DND-41 (cell line): ENCODE data around the gene ANKRD53.

ENCODE experiments used
- ATAC-seq: fragments of 200-7000 bp; cut with Tn5 transposase; 3 replicates; pipeline ENCODE4 v1.9.1; 2021; ENCODE audit warnings: low read depth; ENCODE audit not compliant: insufficient read depth
- DNase-seq: peaks from one replicate; pipeline ENCODE4 v3.0.0-alpha.2; 2020
- H2AFZ ChIP-seq: 2 replicates; pipeline ENCODE4 v1.6.0; 2012; ENCODE audit warnings: low read depth, low read length
- H3K27ac ChIP-seq: 2 replicates; pipeline ENCODE4 v1.5.1; 2012; ENCODE audit warnings: low read length, inconsistent platforms
- H3K27me3 ChIP-seq: fragments of 200-600 bp; sonication (generic); 2 replicates; pipeline ENCODE4 v1.6.0; 2012; ENCODE audit warnings: low read length, mild to moderate bottlenecking, inconsistent platforms; ENCODE audit not compliant: insufficient read depth, poor library complexity
- H3K36me3 ChIP-seq: 2 replicates; pipeline ENCODE4 v1.5.1; 2012; ENCODE audit warnings: low read length, inconsistent platforms; ENCODE audit not compliant: insufficient read depth
- H3K4me1 ChIP-seq: 2 replicates; pipeline ENCODE4 v1.5.1; 2012; ENCODE audit warnings: mild to moderate bottlenecking, low read length; ENCODE audit not compliant: insufficient read depth
- H3K4me2 ChIP-seq: 2 replicates; pipeline ENCODE4 v1.6.0; 2012; ENCODE audit warnings: mild to moderate bottlenecking, moderate library complexity, low read length, inconsistent platforms; ENCODE audit not compliant: insufficient read depth
- H3K4me3 ChIP-seq, 2 experiments: fragments of 200-600 bp in 1 of 2; shearing (Covaris generic) in 1 of 2; 2 replicates each; pipeline ENCODE4 v1.5.1; 2012 to 2016; ENCODE audit warnings: inconsistent platforms in 2 of 2, low read length in 2 of 2, mild to moderate bottlenecking in 2 of 2, low read depth in 1 of 2, moderate library complexity in 1 of 2
- H3K79me2 ChIP-seq: 2 replicates; pipeline ENCODE4 v1.6.0; 2012; ENCODE audit warnings: low read length, inconsistent platforms; ENCODE audit not compliant: insufficient read depth
- H3K9ac ChIP-seq: 2 replicates; pipeline ENCODE4 v1.6.0; 2012; ENCODE audit warnings: low read depth, mild to moderate bottlenecking, inconsistent platforms, low read length, moderate library complexity
- H3K9me3 ChIP-seq: 2 replicates; pipeline ENCODE4 v1.5.1; 2012; ENCODE audit warnings: low read length, moderate library complexity, mild to moderate bottlenecking, inconsistent platforms; ENCODE audit not compliant: insufficient read depth, severe bottlenecking
- H4K20me1 ChIP-seq: 2 replicates; pipeline ENCODE4 v1.6.0; 2012; ENCODE audit warnings: low read length; ENCODE audit not compliant: insufficient read depth
- EZH2 ChIP-seq: IDR thresholded peaks from 3 replicates; pipeline ENCODE4 v1.6.1; 2012; ENCODE audit warnings: borderline replicate concordance, low read depth, mild to moderate bottlenecking, moderate library complexity, low read length, inconsistent platforms; ENCODE audit not compliant: severe bottlenecking
- TF ChIP-seq, protein P1 (sequence below): IDR thresholded peaks from 2 replicates; pipeline ENCODE4 v1.5.1; 2012; ENCODE audit warnings: borderline replicate concordance, low read length, moderate library complexity, mild to moderate bottlenecking; ENCODE audit not compliant: poor library complexity, severe bottlenecking; ENCODE audit errors: extremely low read depth

Gene ANKRD53

DNA sequence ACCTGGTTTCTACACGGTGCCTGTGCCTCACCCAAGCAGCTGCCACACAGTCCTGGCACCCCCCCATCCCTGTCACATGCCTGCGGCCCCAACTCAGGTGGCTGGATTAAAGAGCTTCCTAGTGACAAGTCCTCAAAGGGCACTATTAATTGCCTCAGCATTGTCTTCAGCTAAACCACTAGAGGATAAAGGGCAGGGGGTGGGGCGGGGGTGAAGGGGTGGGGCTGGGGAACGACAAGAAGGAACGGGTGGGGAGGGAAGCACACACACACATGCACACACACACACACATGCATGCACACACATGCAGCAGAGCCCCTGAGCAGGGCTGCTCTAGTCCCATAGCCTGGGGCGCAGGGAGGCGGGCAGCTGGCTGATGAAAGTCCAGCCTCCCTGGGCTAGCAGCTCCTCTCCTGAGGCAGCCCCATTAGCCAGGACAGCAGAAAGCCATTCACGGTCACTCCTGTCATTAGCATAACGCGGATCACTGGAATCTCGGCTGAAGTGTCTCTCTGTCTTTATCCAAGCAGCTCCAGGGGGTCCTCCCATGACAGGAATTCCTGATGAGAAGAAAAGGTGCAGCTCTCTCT lies 23.6 kb downstream of the ANKRD53 start:
- Histone ChIP-seq H3K9ac (no peak overlapping the region), H3K79me2 (no peaks in the 10 kb centered on the region), H3K27me3 (no peaks in the 10 kb centered on the region), H2AFZ (peak overlapping the region; percentile 91; the same call in 1 of the 2 replicates), H3K4me3 (no peak overlapping the region), H3K4me2 (no peak overlapping the region), H3K27ac (no peak overlapping the region), H3K4me1 (peaks cover 12% of the 10 kb centered on the region), H3K9me3 (no peaks in the 10 kb centered on the region), H4K20me1 (no peaks in the 10 kb centered on the region), H3K36me3 (no peaks in the 10 kb centered on the region)
- no peak for DNase-seq
- ATAC-seq = no peak
- TF ChIP-seq, protein P1, sequence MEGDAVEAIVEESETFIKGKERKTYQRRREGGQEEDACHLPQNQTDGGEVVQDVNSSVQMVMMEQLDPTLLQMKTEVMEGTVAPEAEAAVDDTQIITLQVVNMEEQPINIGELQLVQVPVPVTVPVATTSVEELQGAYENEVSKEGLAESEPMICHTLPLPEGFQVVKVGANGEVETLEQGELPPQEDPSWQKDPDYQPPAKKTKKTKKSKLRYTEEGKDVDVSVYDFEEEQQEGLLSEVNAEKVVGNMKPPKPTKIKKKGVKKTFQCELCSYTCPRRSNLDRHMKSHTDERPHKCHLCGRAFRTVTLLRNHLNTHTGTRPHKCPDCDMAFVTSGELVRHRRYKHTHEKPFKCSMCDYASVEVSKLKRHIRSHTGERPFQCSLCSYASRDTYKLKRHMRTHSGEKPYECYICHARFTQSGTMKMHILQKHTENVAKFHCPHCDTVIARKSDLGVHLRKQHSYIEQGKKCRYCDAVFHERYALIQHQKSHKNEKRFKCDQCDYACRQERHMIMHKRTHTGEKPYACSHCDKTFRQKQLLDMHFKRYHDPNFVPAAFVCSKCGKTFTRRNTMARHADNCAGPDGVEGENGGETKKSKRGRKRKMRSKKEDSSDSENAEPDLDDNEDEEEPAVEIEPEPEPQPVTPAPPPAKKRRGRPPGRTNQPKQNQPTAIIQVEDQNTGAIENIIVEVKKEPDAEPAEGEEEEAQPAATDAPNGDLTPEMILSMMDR = no peak
- no peak for TF ChIP-seq EZH2

DNA sequence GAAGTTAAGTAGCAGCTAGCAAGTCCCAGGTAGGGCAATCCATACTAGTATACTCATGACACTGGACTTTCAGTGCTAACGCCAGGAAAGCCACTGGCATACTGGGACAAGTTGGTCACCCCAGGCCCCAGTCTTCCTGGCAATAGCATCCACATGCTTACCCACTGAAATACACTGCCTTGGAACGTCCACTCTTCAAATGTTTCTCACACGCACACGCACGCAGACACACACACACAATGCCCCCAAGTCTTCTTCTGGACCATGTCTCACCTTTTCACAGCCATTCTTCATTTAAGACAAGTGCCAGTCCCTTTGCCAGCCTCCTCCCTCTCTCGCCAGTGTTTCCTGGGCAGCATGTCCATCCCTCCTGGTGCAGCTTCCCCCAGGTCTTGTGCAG lies 25.0 kb downstream of the ANKRD53 start:
- no peak overlapping the region for H3K4me3 ChIP-seq
- TF ChIP-seq, protein P1 = no peak
- no peak for TF ChIP-seq EZH2
- no peaks in the 10 kb centered on the region; the same call in 1 of the 2 replicates for H4K20me1 ChIP-seq
- H3K4me2 ChIP-seq = no peak overlapping the region
- H2AFZ ChIP-seq = no peak overlapping the region
- peaks cover 12% of the 10 kb centered on the region for H3K4me1 ChIP-seq
- DNase-seq = no peak
- no peaks in the 10 kb centered on the region for H3K27me3 ChIP-seq
- H3K79me2 ChIP-seq = no peaks in the 10 kb centered on the region
- H3K36me3 ChIP-seq = no peaks in the 10 kb centered on the region
- no peak overlapping the region for H3K9ac ChIP-seq
- ATAC-seq = no peak
- no peak overlapping the region for H3K27ac ChIP-seq
- no peaks in the 10 kb centered on the region for H3K9me3 ChIP-seq

DNA sequence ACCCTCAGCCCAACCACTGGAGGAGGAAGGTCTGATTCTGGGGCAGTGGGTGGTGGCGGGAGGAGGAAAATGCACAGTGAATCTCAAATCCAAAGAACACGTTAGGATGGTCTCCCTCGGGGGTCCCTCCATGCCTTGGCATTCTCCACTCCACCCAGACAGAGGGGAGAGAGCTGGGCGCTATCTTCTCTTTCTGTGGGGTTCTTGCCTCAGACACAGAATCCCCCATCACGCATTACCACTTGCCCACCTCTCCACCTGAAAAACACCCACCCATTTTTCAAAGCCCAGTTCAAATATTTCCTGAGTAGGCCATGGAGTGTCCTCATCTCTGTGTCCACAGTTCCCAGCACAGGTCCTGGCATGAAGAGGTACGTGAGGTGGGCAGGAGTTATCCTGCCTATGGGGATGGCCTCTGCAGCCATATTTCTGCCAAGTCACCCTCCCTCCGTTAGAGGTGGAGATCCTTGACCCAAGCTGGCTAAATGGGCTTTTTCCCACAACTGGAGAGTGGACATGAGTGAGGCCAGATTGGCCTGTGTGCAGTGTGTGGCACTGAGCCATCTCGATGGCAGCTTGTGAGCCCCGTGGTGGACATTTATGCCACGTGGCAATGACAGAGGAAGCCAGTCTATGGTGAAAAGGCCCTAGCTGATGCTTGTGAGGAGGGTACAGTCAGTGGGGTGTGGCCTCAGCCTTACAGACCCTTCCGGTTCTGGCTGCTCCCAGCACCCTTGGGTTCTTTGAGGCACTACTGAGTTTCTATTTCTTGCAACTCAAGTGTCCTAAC lies 25.7 kb downstream of the ANKRD53 start:
- no peaks in the 10 kb centered on the region for H3K79me2 ChIP-seq
- DNase-seq (no peak), ATAC-seq (no peak)
- H3K27ac ChIP-seq = no peak overlapping the region
- H3K4me1 ChIP-seq = peaks cover 12% of the 10 kb centered on the region
- H4K20me1 ChIP-seq = no peaks in the 10 kb centered on the region; the same call in 1 of the 2 replicates
- no peaks in the 10 kb centered on the region for H3K9me3 ChIP-seq
- no peak overlapping the region for H3K4me2 ChIP-seq
- H3K4me3 ChIP-seq = no peak overlapping the region
- no peak overlapping the region for H3K9ac ChIP-seq
- TF ChIP-seq, protein P1 = no peak
- TF ChIP-seq EZH2 = no peak
- H3K36me3 ChIP-seq = no peaks in the 10 kb centered on the region
- no peaks in the 10 kb centered on the region for H3K27me3 ChIP-seq
- no peak overlapping the region for H2AFZ ChIP-seq
